GM12878 (cell line): ENCODE results near the gene SNX3. TPM values are rescaled to one million over a fixed set of nuclear protein-coding genes. Genes with fewer than 3 reads are reported as not detected.
"Not testable (repeated sequence)": the region's sequence is repeated elsewhere in the genome, so short reads cannot be mapped to it uniquely, and the experiment has no call there.

ENCODE experiments used
- ATAC-seq: fragments of 200-7000 bp; cut with Tn5 transposase; 3 replicates; pipeline ENCODE4 v1.9.1; 2020; ENCODE audit warnings: mild to moderate bottlenecking, moderate library complexity
- BruUV-seq: library from RNA; stranded (reverse); fragments of 400-500 nt; replicated peaks from 2 replicates; lab custom pipeline; 2021; lab: Mats Ljungman, UMichigan
- CTCF ChIA-PET: fragments of 300-600 bp; sonication (Branson Sonifier 250); formaldehyde crosslinking; extraction: SDS; loops from one replicate; lab custom pipeline; 2021; ENCODE audit warnings: inconsistent platforms; lab: Yijun Ruan, JAX
- POLR2A ChIA-PET: fragments of 350-600 bp; formaldehyde crosslinking; extraction: SDS; loops from one replicate; lab custom pipeline; 2021; ENCODE audit warnings: inconsistent platforms; lab: Charles Lee
- RAD21 ChIA-PET: fragments of 300-600 bp; sonication (Branson Sonifier 250); formaldehyde crosslinking; loops from one replicate; lab custom pipeline; 2023; ENCODE audit warnings: antibody characterized with exemption; ENCODE audit not compliant: unreplicated experiment; lab: Charles Lee
- SMC1A ChIA-PET: fragments of 300-600 bp; sonication (Branson Sonifier 250); formaldehyde crosslinking; loops from one replicate; lab custom pipeline; 2023; ENCODE audit not compliant: unreplicated experiment, uncharacterized antibody; lab: Charles Lee
- DNase-seq: peaks from one replicate; pipeline ENCODE4 v3.0.0-alpha.2; 2011; ENCODE audit warnings: low read depth, low spot score
- FAIRE-seq: peaks from 3 replicates; lab custom pipeline; 2011; peaks lifted over from hg19 to GRCh38; lab: Jason Lieb, UNC
- H2AFZ ChIP-seq: 2 replicates; pipeline ENCODE4 v1.6.0; 2011; ENCODE audit warnings: low read depth, low read length, control low read depth; ENCODE audit not compliant: control insufficient read depth
- H3K27ac ChIP-seq: 2 replicates; pipeline ENCODE4 v1.5.1; 2011; ENCODE audit warnings: control low read depth; ENCODE audit not compliant: control insufficient read depth, insufficient read depth
- H3K27me3 ChIP-seq, 2 experiments: replicated peaks in 1 of 2; 2 replicates each; pipeline versions ENCODE4 v1.6.0 to v1.6.1; 2011; ENCODE audit warnings: low read length in 1 of 2; ENCODE audit not compliant: control insufficient read depth in 2 of 2, insufficient read depth in 2 of 2
- H3K36me3 ChIP-seq, 2 experiments: 2 replicates each; pipeline ENCODE4 v1.5.1; 2011; ENCODE audit warnings: low read length in 1 of 2; ENCODE audit not compliant: control insufficient read depth in 2 of 2, insufficient read depth in 2 of 2
- H3K4me1 ChIP-seq: 2 replicates; pipeline ENCODE4 v1.6.1; 2011; ENCODE audit warnings: mild to moderate bottlenecking, low read length, moderate library complexity, mixed read lengths; ENCODE audit not compliant: control insufficient read depth, insufficient read depth
- H3K4me2 ChIP-seq: 2 replicates; pipeline ENCODE4 v1.6.0; 2011; ENCODE audit warnings: control low read depth; ENCODE audit not compliant: control insufficient read depth, insufficient read depth
- H3K4me3 ChIP-seq: fragments of 200-600 bp; sonication (generic); 2 replicates; pipeline ENCODE4 v1.5.1; 2016
- H3K79me2 ChIP-seq: 2 replicates; pipeline ENCODE4 v1.6.0; 2011; ENCODE audit warnings: low read length; ENCODE audit not compliant: control insufficient read depth, insufficient read depth
- H3K9ac ChIP-seq: 2 replicates; pipeline ENCODE4 v1.8.0; 2011; ENCODE audit warnings: low read length, control low read depth, mixed read lengths; ENCODE audit not compliant: control insufficient read depth, insufficient read depth
- H3K9me3 ChIP-seq: replicated peaks from 3 replicates; pipeline ENCODE4 v1.5.1; 2011; ENCODE audit warnings: mild to moderate bottlenecking, low read length; ENCODE audit not compliant: control insufficient read depth, insufficient read depth
- H4K20me1 ChIP-seq: 2 replicates; pipeline ENCODE4 v1.6.0; 2011; ENCODE audit not compliant: control insufficient read depth, insufficient read depth
- MLLT1 ChIP-seq: fragments of 450-650 bp; IDR thresholded peaks from 2 replicates; pipeline ENCODE4 v1.6.1; 2016; ENCODE audit warnings: mild to moderate bottlenecking
- RELA ChIP-seq: fragments of 450-650 bp; IDR thresholded peaks from 2 replicates; pipeline ENCODE4 v1.8.0; 2014; ENCODE audit warnings: borderline replicate concordance; ENCODE audit not compliant: partially characterized antibody
- WGBS: methylation state at CpG from one replicate; pipeline ENCODE4 v1.1.6; 2016; ENCODE audit warnings: low lambda C conversion rate; ENCODE audit not compliant: insufficient replicate concordance, insufficient coverage; ENCODE audit errors: missing lambda C conversion rate; 5-methylcytosine and 5-hydroxymethylcytosine counted together
- in situ Hi-C: fragments of 300-500 bp; cut with MboI; formaldehyde crosslinking; loops from 9 replicates; pipeline ENCODE4 v1.14.3; 2018; ENCODE audit warnings: mixed read lengths
- intact Hi-C: fragments of 100-400 bp; cut with micrococcal nuclease; formaldehyde crosslinking; loops from one replicate; pipeline ENCODE4 v1.14.2; 2022; ENCODE audit not compliant: unreplicated experiment
- polyA plus RNA-seq, 11 experiments: library from polyadenylated mRNA; depleted of rRNA in 4 of 11; unstranded in 6 of 11; stranded (reverse) in 5 of 11; fragments of >200 nt; fragmentation: Nextera tagmentation in 4 of 11; fragmentation: Illumina TruSeq in 1 of 11; extraction: Ambion mirVana in 4 of 11; extraction: Trizol in 1 of 11; gene quantifications; 1 replicate in 1 of 11; 2 replicates in 10 of 11; pipeline versions ENCODE4 v1.2.1 to v1.2.3, GENCODE V29; 2011 to 2016; ENCODE audit warnings: inconsistent platforms in 2 of 11, missing spikeins in 2 of 11, low read depth in 1 of 11
- total RNA-seq, 4 experiments: library from RNA; depleted of rRNA in 3 of 4; stranded (reverse); fragments of >200 nt in 3 of 4; fragmentation: Illumina TruSeq in 1 of 4; extraction: Trizol in 1 of 4; gene quantifications; 2 replicates each; pipeline versions ENCODE4 v1.2.1 to v1.2.3, GENCODE V29; 2013 to 2021

The SNX3 gene
- total and polyA plus RNA-seq, 10 of the 15 experiments (the other 5 are each of a cell fraction or from before 2014, with no cell fraction given) = 43.7 to 297 (median 95.6) TPM

- BruUV-seq = no TSS peak
Measured at GRCh38 chr6:108293527-108294296, 32.9 kb upstream of the SNX3 start.

GRCh38 chr6:108292561-108292960 is 31.7 kb upstream of the SNX3 start:
- intact Hi-C loops, RAD21 ChIA-PET, DNase-seq, FAIRE-seq, in situ Hi-C loops, H3K27me3 ChIP-seq, H4K20me1 ChIP-seq, CTCF ChIA-PET, H3K27ac ChIP-seq, H2AFZ ChIP-seq, H3K4me2 ChIP-seq, ATAC-seq, H3K4me1 ChIP-seq, H3K36me3 ChIP-seq, H3K9ac ChIP-seq, H3K9me3 ChIP-seq, BruUV-seq, H3K4me3 ChIP-seq: not testable (repeated sequence)
- SMC1A ChIA-PET = interaction anchor here (1.2 to 1.4 kb wide), 2 partner anchors 14 to 31 kb away, joined by 4 to 5 read pairs; no protein-coding TSS in a partner anchor
- WGBS = 91% methylated on average over 3 of the region's 3 CpGs
- POLR2A ChIA-PET = interaction anchor here (0.6 kb wide), 1 partner anchor 802 kb away, joined by 3 read pairs; no protein-coding TSS in a partner anchor
- peaks cover 17% of the 10 kb centered on the region for H3K79me2 ChIP-seq

More at GRCh38 chr6:108293527-108294296, 32.9 kb upstream of the SNX3 start:
- SMC1A ChIA-PET = interaction anchor here (0.9 to 1.0 kb wide), 2 partner anchors 10 to 53 kb away, joined by 3 to 4 read pairs; no protein-coding TSS in a partner anchor
- Histone ChIP-seq H3K9ac (peak overlapping the region; percentile 99; the same call in 1 of the 2 replicates), H3K4me3 (peak overlapping the region; percentile 76), H4K20me1 (no peaks in the 10 kb centered on the region), H3K36me3 (no peaks in the 10 kb centered on the region), H3K27ac (no peak overlapping the region), H3K4me2 (peak overlapping the region; percentile 92), H3K9me3 (no peaks in the 10 kb centered on the region), H3K79me2 (peaks cover 17% of the 10 kb centered on the region), H3K4me1 (no peaks in the 10 kb centered on the region; the same call in 1 of the 2 replicates), H2AFZ (peak overlapping the region; percentile 99; the same call in 1 of the 2 replicates), H3K27me3 (no peaks in the 10 kb centered on the region)
- no peak for FAIRE-seq
- CTCF ChIA-PET = interaction anchor here (0.6 to 0.9 kb wide), 2 partner anchors 36 to 43 kb away, joined by 3 read pairs; no protein-coding TSS in a partner anchor
- in situ Hi-C loops = no loop called here
- DNase-seq = no peak
- RAD21 ChIA-PET = interaction anchor here (5.6 kb wide), 1 partner anchor 33 kb away, joined by 27 read pairs; the partner anchor contains the start of gene SNX3
- intact Hi-C loops = loop anchor here (2.0 kb wide), 1 partner anchor 55 kb away; no protein-coding TSS in a partner anchor
- POLR2A ChIA-PET = interaction anchor here (0.8 to 4.9 kb wide), 3 partner anchors 8 to 38 kb away, joined by 3 to 34 read pairs (median 3); partner anchors contain the start of gene SNX3
- ATAC-seq = no peak
- 92% methylated on average over 18 of the region's 19 CpGs for WGBS
- TF ChIP-seq RELA = no peak
- TF ChIP-seq MLLT1 = peak; percentile 89
